Glutamatergic neuron (in vitro differentiated cells): ENCODE measurements around the gene MPHOSPH6. TPM values are rescaled to one million over a fixed set of nuclear protein-coding genes. Genes with fewer than 3 reads are reported as not detected.

Experiments used
- DNase-seq: peaks from one replicate; pipeline ENCODE4 v3.0.0; 2022
- H3K27ac Mint-ChIP-seq: one replicate; pipeline ENCODE4 v1.8.0; 2020; ENCODE audit warnings: mild to moderate bottlenecking, mixed read lengths, inconsistent platforms; ENCODE audit not compliant: unreplicated experiment
- H3K27me3 Mint-ChIP-seq: one replicate; pipeline ENCODE4 v1.8.0; 2020; ENCODE audit warnings: mild to moderate bottlenecking, moderate library complexity, mixed read lengths, inconsistent platforms; ENCODE audit not compliant: unreplicated experiment
- H3K36me3 Mint-ChIP-seq: one replicate; pipeline ENCODE4 v1.8.0; 2020; ENCODE audit warnings: mild to moderate bottlenecking, mixed read lengths, inconsistent platforms; ENCODE audit not compliant: unreplicated experiment
- H3K4me1 Mint-ChIP-seq: one replicate; pipeline ENCODE4 v1.8.0; 2020; ENCODE audit warnings: mild to moderate bottlenecking, low read depth, mixed read lengths, inconsistent platforms; ENCODE audit not compliant: unreplicated experiment
- H3K4me3 Mint-ChIP-seq: one replicate; pipeline ENCODE4 v1.8.0; 2020; ENCODE audit warnings: mild to moderate bottlenecking, mixed read lengths, inconsistent platforms; ENCODE audit not compliant: unreplicated experiment
- H3K9me3 Mint-ChIP-seq: one replicate; pipeline ENCODE4 v1.8.0; 2020; ENCODE audit warnings: mild to moderate bottlenecking, moderate library complexity, mixed read lengths, inconsistent platforms; ENCODE audit not compliant: unreplicated experiment
- total RNA-seq: library from RNA; stranded (reverse); fragmentation: NEBNext Ultra II Directional; extraction: Animal tissue kit (Norgen Biotek cat#: 25700); gene quantifications from one replicate; pipeline ENCODE4 v1.2.1, GENCODE V29; 2021; ENCODE audit not compliant: unreplicated experiment
- TF ChIP-seq, protein P1 (sequence below): fragments of 200-600 bp; sonication (generic); IDR thresholded peaks from one replicate; pipeline ENCODE4 v1.5.0; 2021; ENCODE audit not compliant: partially characterized antibody, unreplicated experiment

The MPHOSPH6 gene
- total RNA-seq, 1 donor from 2014 or later = 37.2 TPM

DNA sequence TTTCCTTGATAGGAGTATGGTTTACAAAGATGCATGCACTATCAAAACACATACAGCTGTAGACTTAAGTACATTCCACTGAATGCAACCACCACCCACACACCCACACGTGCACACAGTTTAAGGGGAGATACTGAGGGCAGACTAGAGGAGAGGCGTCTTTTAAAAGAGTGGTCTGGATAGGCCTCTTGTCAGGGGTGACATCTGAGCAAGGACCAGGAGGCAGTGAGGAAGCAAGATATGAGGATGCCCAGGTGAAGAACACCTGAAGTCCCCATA is 12.6 kb downstream of the MPHOSPH6 start:
- TF ChIP-seq, protein P1, sequence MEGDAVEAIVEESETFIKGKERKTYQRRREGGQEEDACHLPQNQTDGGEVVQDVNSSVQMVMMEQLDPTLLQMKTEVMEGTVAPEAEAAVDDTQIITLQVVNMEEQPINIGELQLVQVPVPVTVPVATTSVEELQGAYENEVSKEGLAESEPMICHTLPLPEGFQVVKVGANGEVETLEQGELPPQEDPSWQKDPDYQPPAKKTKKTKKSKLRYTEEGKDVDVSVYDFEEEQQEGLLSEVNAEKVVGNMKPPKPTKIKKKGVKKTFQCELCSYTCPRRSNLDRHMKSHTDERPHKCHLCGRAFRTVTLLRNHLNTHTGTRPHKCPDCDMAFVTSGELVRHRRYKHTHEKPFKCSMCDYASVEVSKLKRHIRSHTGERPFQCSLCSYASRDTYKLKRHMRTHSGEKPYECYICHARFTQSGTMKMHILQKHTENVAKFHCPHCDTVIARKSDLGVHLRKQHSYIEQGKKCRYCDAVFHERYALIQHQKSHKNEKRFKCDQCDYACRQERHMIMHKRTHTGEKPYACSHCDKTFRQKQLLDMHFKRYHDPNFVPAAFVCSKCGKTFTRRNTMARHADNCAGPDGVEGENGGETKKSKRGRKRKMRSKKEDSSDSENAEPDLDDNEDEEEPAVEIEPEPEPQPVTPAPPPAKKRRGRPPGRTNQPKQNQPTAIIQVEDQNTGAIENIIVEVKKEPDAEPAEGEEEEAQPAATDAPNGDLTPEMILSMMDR = no peak
- H3K4me3 Mint-ChIP-seq = no peak overlapping the region
- H3K36me3 Mint-ChIP-seq = no peaks in the 10 kb centered on the region
- H3K27ac Mint-ChIP-seq = no peak overlapping the region
- DNase-seq = no peak
- H3K27me3 Mint-ChIP-seq = no peaks in the 10 kb centered on the region
- H3K9me3 Mint-ChIP-seq = no peaks in the 10 kb centered on the region
- no peaks in the 10 kb centered on the region for H3K4me1 Mint-ChIP-seq

DNA sequence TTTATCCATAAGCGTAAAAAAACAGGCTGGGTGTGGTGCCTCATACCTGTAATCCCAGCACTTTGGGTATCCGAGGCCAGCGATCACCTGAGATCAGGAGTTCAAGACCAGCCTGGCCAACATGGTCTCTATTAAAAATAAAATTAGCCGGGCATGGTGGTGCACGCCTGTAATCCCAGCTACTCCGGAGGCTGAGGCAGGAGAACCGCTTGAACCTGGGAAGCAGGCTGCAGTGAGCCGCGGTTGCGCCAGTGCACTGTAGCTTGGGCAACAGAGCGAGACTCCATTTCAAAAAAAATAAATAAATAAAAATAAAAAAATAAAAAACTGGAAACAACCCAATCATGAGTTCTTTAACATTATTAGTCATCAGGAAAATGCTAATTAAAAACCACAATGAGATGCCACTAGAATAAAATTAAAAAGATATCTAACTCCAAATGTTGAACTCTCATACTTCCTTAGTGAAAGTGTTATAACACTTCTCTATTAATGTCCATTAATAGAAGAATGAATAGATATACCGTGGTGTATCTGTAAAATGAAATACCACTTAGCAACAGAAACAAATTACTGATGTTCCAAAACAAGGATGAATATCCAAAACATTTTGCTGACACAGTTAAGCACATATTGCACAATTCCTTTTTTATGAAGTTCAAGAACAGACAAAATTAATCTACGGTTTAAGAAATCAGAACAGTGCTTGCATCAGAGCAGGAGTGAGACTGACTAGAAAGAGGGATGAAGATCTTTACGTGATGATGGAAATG is 13.1 kb downstream of the MPHOSPH6 start:
- Mint-ChIP-seq H3K27me3 (no peaks in the 10 kb centered on the region), H3K36me3 (no peaks in the 10 kb centered on the region), H3K4me1 (no peaks in the 10 kb centered on the region), H3K9me3 (no peaks in the 10 kb centered on the region), H3K4me3 (no peak overlapping the region), H3K27ac (no peak overlapping the region)
- no peak for DNase-seq
- TF ChIP-seq, protein P1 = no peak

DNA sequence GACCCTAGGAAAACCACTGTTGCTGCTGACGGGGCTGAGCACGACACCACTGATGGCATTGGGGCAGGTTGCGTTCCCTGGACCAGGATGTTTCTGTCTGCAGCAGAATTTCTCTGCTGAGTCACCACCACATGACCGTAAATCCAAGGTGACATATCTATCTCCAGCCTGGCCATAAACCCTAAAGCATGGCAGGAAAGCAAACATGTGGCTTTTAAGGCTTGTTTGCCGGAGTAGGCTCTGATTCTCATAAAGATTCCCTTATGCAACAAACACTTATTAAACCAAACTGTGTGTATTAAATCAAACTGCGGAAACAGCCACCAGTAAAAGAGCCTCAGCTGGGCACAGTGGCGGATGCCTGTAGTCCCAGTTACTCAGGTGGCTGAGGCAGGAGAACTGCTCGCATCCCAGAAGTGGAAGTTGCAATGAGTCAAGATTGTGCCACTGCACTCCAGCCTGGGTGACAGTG is 17.3 kb downstream of the MPHOSPH6 start:
- H3K4me1 Mint-ChIP-seq = no peaks in the 10 kb centered on the region
- H3K27ac Mint-ChIP-seq = no peak overlapping the region
- no peaks in the 10 kb centered on the region for H3K27me3 Mint-ChIP-seq
- no peaks in the 10 kb centered on the region for H3K9me3 Mint-ChIP-seq
- no peak for DNase-seq
- no peak overlapping the region for H3K4me3 Mint-ChIP-seq
- no peaks in the 10 kb centered on the region for H3K36me3 Mint-ChIP-seq
- TF ChIP-seq, protein P1 = no peak

DNA sequence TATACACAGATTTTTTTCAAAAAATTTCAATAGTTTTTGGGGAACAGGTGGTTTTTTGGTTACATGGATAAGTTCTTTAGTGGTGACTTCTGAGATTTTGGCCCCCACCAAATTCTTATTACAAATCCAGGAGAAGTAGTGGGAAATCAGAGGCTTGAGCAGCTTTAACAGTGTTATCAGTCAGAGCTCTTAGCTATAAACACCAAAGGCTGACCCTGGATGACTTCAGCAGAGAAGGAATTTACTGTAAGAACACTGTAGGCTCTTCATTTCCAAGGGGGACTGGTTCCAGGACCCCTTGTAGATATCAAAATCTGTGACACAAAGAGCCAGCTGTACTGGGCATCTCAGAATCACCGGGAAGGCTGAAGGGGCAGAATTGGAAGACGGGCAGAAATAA is 17.8 kb downstream of the MPHOSPH6 start:
- Mint-ChIP-seq H3K9me3 (no peaks in the 10 kb centered on the region), H3K27ac (no peak overlapping the region), H3K4me1 (no peaks in the 10 kb centered on the region), H3K36me3 (no peaks in the 10 kb centered on the region), H3K4me3 (no peak overlapping the region), H3K27me3 (no peaks in the 10 kb centered on the region)
- TF ChIP-seq, protein P1 = no peak
- no peak for DNase-seq

GRCh38 chr16:82150549-82150948 is 19.5 kb downstream of the MPHOSPH6 start:
- no peaks in the 10 kb centered on the region for H3K9me3 Mint-ChIP-seq
- no peak overlapping the region for H3K4me3 Mint-ChIP-seq
- H3K36me3 Mint-ChIP-seq = peaks cover 5% of the 10 kb centered on the region
- no peaks in the 10 kb centered on the region for H3K4me1 Mint-ChIP-seq
- peaks cover 4% of the 10 kb centered on the region for H3K27me3 Mint-ChIP-seq
- H3K27ac Mint-ChIP-seq = no peak overlapping the region
- DNase-seq = no peak
- TF ChIP-seq, protein P1 = no peak
